ENCODE results near the gene TGFB1I1. TPM values are rescaled to one million over a fixed set of nuclear protein-coding genes. Genes with fewer than 3 reads are reported as not detected.
"Not testable (repeated sequence)": the region's sequence is repeated elsewhere in the genome, so short reads cannot be mapped to it uniquely, and the experiment has no call there.

Gene TGFB1I1
- total RNA-seq, 2 donors from 2014 or later, result 7.5 to 10.0 TPM

GRCh38 chr16:31502981-31503380 lies 31.0 kb downstream of the TGFB1I1 start:
- no peak overlapping the region for H3K4me3 Mint-ChIP-seq
- Histone ChIP-seq H3K9ac (ENCODE audit: extremely low read depth, low read length, poor library complexity, severe bottlenecking) (no peak overlapping the region), H3K27ac (ENCODE audit: low read depth, low read length) (no peak overlapping the region), H3K9me3 (ENCODE audit: control insufficient read depth, low read length) (no peaks in the 10 kb centered on the region), H3K4me1 (ENCODE audit: control insufficient read depth, insufficient read depth, low read length) (no peaks in the 10 kb centered on the region), H3K4me3 (ENCODE audit: low read length) (no peak overlapping the region), H3K36me3 (ENCODE audit: control insufficient read depth, insufficient read depth, low read length) (peaks cover 15% of the 10 kb centered on the region), H3K27me3 (ENCODE audit: control insufficient read depth, insufficient read depth, low read length, poor library complexity, severe bottlenecking) (no peaks in the 10 kb centered on the region)
- TF ChIP-seq, protein P1, sequence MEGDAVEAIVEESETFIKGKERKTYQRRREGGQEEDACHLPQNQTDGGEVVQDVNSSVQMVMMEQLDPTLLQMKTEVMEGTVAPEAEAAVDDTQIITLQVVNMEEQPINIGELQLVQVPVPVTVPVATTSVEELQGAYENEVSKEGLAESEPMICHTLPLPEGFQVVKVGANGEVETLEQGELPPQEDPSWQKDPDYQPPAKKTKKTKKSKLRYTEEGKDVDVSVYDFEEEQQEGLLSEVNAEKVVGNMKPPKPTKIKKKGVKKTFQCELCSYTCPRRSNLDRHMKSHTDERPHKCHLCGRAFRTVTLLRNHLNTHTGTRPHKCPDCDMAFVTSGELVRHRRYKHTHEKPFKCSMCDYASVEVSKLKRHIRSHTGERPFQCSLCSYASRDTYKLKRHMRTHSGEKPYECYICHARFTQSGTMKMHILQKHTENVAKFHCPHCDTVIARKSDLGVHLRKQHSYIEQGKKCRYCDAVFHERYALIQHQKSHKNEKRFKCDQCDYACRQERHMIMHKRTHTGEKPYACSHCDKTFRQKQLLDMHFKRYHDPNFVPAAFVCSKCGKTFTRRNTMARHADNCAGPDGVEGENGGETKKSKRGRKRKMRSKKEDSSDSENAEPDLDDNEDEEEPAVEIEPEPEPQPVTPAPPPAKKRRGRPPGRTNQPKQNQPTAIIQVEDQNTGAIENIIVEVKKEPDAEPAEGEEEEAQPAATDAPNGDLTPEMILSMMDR (conservative IDR thresholded peaks at IDR 0.05), result no peak
- H3K36me3 Mint-ChIP-seq (ENCODE audit: low read depth), result peaks cover 9% of the 10 kb centered on the region
- no peaks in the 10 kb centered on the region for H3K9me3 Mint-ChIP-seq
- H3K27ac Mint-ChIP-seq, result no peak overlapping the region
- no peak for DNase-seq
- no peaks in the 10 kb centered on the region for H3K27me3 Mint-ChIP-seq (ENCODE audit: insufficient read depth)
- peaks cover 12% of the 10 kb centered on the region for H3K4me1 Mint-ChIP-seq

- H3K4me1 ChIP-seq (ENCODE audit: control insufficient read depth, insufficient read depth, low read length); H3K4me3 ChIP-seq (ENCODE audit: low read length); H3K27me3 Mint-ChIP-seq (ENCODE audit: insufficient read depth); H3K9ac ChIP-seq (ENCODE audit: extremely low read depth, low read length, poor library complexity, severe bottlenecking); H3K27me3 ChIP-seq (ENCODE audit: control insufficient read depth, insufficient read depth, low read length, poor library complexity, severe bottlenecking); DNase-seq; H3K4me3 Mint-ChIP-seq; H3K27ac ChIP-seq (ENCODE audit: low read depth, low read length); H3K36me3 Mint-ChIP-seq (ENCODE audit: low read depth); H3K27ac Mint-ChIP-seq; H3K9me3 Mint-ChIP-seq; H3K9me3 ChIP-seq (ENCODE audit: control insufficient read depth, low read length): not testable (repeated sequence)
- 92 to 94% methylated on average over 8 of the region's 8 CpGs for WGBS, 2 experiments (ENCODE audit: insufficient coverage in 1 of 2, insufficient read length in 1 of 2)
- peaks cover 14% of the 10 kb centered on the region for H3K4me1 Mint-ChIP-seq
- H3K36me3 ChIP-seq (ENCODE audit: control insufficient read depth, insufficient read depth, low read length), result peaks cover 10% of the 10 kb centered on the region
Observed at GRCh38 chr16:31503555-31503954, 31.6 kb downstream of the TGFB1I1 start.

GRCh38 chr16:31504159-31504558 lies 32.2 kb downstream of the TGFB1I1 start:
- 85 to 93% methylated on average over 4 to 8 of the region's 8 CpGs for WGBS, 2 experiments (ENCODE audit: insufficient coverage in 1 of 2, insufficient read length in 1 of 2)
- no peaks in the 10 kb centered on the region for H3K9me3 ChIP-seq (ENCODE audit: control insufficient read depth, low read length)
- no peaks in the 10 kb centered on the region for H3K4me1 ChIP-seq (ENCODE audit: control insufficient read depth, insufficient read depth, low read length)
- Mint-ChIP-seq H3K27me3 (ENCODE audit: insufficient read depth) (no peaks in the 10 kb centered on the region), H3K4me1 (peaks cover 20% of the 10 kb centered on the region), H3K4me3 (no peak overlapping the region), H3K27ac (no peak overlapping the region), H3K9me3 (no peaks in the 10 kb centered on the region), H3K36me3 (ENCODE audit: low read depth) (peaks cover under 1% of the 10 kb centered on the region)
- TF ChIP-seq, protein P1 (conservative IDR thresholded peaks at IDR 0.05), result no peak
- H3K36me3 ChIP-seq (ENCODE audit: control insufficient read depth, insufficient read depth, low read length), result peaks cover 10% of the 10 kb centered on the region
- no peak for DNase-seq
- H3K27me3 ChIP-seq (ENCODE audit: control insufficient read depth, insufficient read depth, low read length, poor library complexity, severe bottlenecking), result no peaks in the 10 kb centered on the region
- H3K9ac ChIP-seq (ENCODE audit: extremely low read depth, low read length, poor library complexity, severe bottlenecking), result no peak overlapping the region
- no peak overlapping the region for H3K4me3 ChIP-seq (ENCODE audit: low read length)
- H3K27ac ChIP-seq (ENCODE audit: low read depth, low read length), result no peak overlapping the region

DNA sequence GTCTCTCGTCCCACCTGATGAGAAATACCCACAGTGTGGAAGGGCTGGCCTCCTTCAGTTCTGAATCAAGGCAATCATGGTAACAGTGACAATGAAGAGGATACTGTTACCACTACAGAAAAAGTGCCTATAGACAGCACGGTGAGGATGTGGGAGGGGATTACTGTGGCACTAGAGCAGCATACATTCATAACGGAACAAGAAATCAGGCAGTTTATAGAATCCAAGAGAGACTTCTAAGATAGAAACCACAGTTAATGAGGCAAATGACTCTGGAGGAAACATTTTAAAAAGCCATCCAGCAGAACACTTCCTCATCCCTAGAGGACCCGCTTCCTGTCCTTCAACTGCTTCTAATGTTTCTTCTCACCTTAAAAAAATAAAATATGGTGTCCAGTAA lies 33.5 kb downstream of the TGFB1I1 start:
- Mint-ChIP-seq H3K4me3 (no peak overlapping the region), H3K4me1 (peaks cover 21% of the 10 kb centered on the region), H3K36me3 (ENCODE audit: low read depth) (no peaks in the 10 kb centered on the region), H3K9me3 (no peaks in the 10 kb centered on the region), H3K27me3 (ENCODE audit: insufficient read depth) (peaks cover 5% of the 10 kb centered on the region), H3K27ac (no peak overlapping the region)
- WGBS, 2 experiments (ENCODE audit: insufficient coverage in 1 of 2, insufficient read length in 1 of 2), result 91 to 100% methylated on average over 4 of the region's 4 CpGs
- H3K36me3 ChIP-seq (ENCODE audit: control insufficient read depth, insufficient read depth, low read length), result peaks cover 3% of the 10 kb centered on the region
- H3K4me1 ChIP-seq (ENCODE audit: control insufficient read depth, insufficient read depth, low read length), result no peaks in the 10 kb centered on the region
- DNase-seq, result no peak
- no peaks in the 10 kb centered on the region for H3K9me3 ChIP-seq (ENCODE audit: control insufficient read depth, low read length)
- H3K27me3 ChIP-seq (ENCODE audit: control insufficient read depth, insufficient read depth, low read length, poor library complexity, severe bottlenecking), result no peaks in the 10 kb centered on the region
- TF ChIP-seq, protein P1 (conservative IDR thresholded peaks at IDR 0.05), result no peak
- no peak overlapping the region for H3K9ac ChIP-seq (ENCODE audit: extremely low read depth, low read length, poor library complexity, severe bottlenecking)
- no peak overlapping the region for H3K4me3 ChIP-seq (ENCODE audit: low read length)
- H3K27ac ChIP-seq (ENCODE audit: low read depth, low read length), result no peak overlapping the region
